ENCODE data around the gene COG5. TPM values are rescaled to one million over a fixed set of nuclear protein-coding genes. Genes with fewer than 3 reads are reported as not detected.
A peak's percentile ranks its signal among the peaks of the same experiment; 100 is the strongest.

The COG5 gene
- total and polyA plus RNA-seq, 9 of the 15 experiments (the other 6 are each of a cell fraction or from before 2014, with no cell fraction given), result 15.3 to 75.1 (median 56.4) TPM

- TF ChIP-seq STAT5B (CRISPR knock-in tag; IDR thresholded peaks at IDR 0.05), result no peak
- TF ChIP-seq RERE (CRISPR knock-in tag; IDR thresholded peaks at IDR 0.05; ENCODE audit: borderline replicate concordance), result no peak
- TF ChIP-seq CEBPG (CRISPR knock-in tag; IDR thresholded peaks at IDR 0.05), result no peak
- 0 out of 4 replicates have a peak, but pooled peaks of 1 of the 2 experiments have one; percentile 7 for TF ChIP-seq CEBPG (tag; conservative IDR thresholded peaks at IDR 0.05 in 1 of 2, IDR thresholded peaks at IDR 0.05 in 1 of 2)
- no peak for TF ChIP-seq NR1H2 (CRISPR knock-in tag; IDR thresholded peaks at IDR 0.05)
- TF ChIP-seq FOXP4 (CRISPR knock-in tag; IDR thresholded peaks at IDR 0.05; ENCODE audit: borderline replicate concordance), result no peak
- peak; percentile 65 for TF ChIP-seq SMARCA4 (IDR thresholded peaks at IDR 0.05)
- no peak for TF ChIP-seq ZNF280A (IDR thresholded peaks at IDR 0.05; ENCODE audit: low read depth, partially characterized antibody)
- TF ChIP-seq MCM3 (IDR thresholded peaks at IDR 0.05), result no peak
- TF ChIP-seq HDAC2 (IDR thresholded peaks at IDR 0.05), result peak; percentile 86
- TF ChIP-seq BRF1 (IDR thresholded peaks at IDR 0.05; ENCODE audit: borderline replicate concordance, extremely low read depth, insufficient read length), result no peak
- TF ChIP-seq MYC (IDR thresholded peaks at IDR 0.05; ENCODE audit: low read depth, low read length), result no peak; the same call in 1 of the 2 replicates
- no peak for TF ChIP-seq MYC (CRISPR knock-in tag; IDR thresholded peaks at IDR 0.05; ENCODE audit: borderline replicate concordance, low read depth)
- no peak for TF ChIP-seq ETS1 (conservative IDR thresholded peaks at IDR 0.05; ENCODE audit: control insufficient read depth, low read depth, low read length)
- TF ChIP-seq SREBF1 (IDR thresholded peaks at IDR 0.05; ENCODE audit: borderline replicate concordance, low read depth, low read length), result no peak
- TF ChIP-seq HNRNPLL (IDR thresholded peaks at IDR 0.05; ENCODE audit: low read depth, low read length, poor library complexity, severe bottlenecking), result no peak
- no peak for TF ChIP-seq RFX7 (CRISPR knock-in tag; IDR thresholded peaks at IDR 0.05)
- TF ChIP-seq PTBP1 (IDR thresholded peaks at IDR 0.05; ENCODE audit: low read depth, low read length), result no peak
- TF ChIP-seq ZNF764 (CRISPR knock-in tag; IDR thresholded peaks at IDR 0.05; ENCODE audit: low read depth), result no peak
These were observed 241.7 kb downstream of the COG5 start (continued) for GRCh38 chr7:107322015-107322414.
